GM18868 (cell line): Measurements from ENCODE around the gene ZNF469.

Experiments
- ATAC-seq: cut with Tn5 transposase; IDR thresholded peaks from one replicate; pipeline ENCODE4 v1.9.1; 2021; ENCODE audit warnings: mild to moderate bottlenecking, moderate library complexity; ENCODE audit not compliant: unreplicated experiment

ZNF469 gene

GRCh38 chr16:88347656-88348376, 34.9 kb upstream of the ZNF469 start:
- ATAC-seq, result no peak

DNA sequence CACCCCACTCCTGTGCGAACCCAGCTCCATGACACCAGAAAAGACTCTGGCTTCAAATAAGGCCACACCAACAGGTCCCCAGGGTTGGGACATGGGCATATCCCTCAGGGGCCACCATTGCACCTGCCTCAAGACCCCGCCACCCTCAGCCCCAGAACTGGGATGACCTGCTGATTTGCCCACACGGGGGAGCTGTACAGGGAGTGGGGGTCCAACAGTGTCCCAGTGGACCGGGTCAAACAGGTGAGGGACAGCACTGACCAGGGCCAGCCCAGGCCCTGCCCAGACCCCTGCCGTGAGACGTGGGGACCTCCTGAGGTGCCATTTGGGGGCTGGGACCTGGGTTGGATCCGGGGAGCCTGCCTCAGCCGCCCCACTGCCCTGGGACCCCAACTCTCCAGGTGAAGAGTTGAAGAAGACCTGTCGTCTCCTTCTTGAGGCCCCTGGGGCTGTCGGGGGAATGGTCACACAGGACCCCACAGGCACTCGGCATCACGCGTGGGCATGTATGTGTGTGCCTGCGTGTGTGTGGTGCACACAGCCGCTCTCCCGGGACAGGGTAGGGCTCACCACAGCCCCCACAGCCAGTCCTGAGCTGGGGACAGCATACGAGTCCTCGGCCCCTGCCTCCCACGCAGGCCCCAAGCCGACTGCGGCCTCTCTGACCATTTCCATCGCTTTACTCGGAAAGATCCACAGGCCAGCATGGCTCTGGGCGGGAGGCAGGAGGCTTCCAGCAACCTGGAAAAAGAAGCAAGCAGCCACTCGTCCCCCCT, 34.2 kb upstream of the ZNF469 start:
- ATAC-seq, result no peak

DNA sequence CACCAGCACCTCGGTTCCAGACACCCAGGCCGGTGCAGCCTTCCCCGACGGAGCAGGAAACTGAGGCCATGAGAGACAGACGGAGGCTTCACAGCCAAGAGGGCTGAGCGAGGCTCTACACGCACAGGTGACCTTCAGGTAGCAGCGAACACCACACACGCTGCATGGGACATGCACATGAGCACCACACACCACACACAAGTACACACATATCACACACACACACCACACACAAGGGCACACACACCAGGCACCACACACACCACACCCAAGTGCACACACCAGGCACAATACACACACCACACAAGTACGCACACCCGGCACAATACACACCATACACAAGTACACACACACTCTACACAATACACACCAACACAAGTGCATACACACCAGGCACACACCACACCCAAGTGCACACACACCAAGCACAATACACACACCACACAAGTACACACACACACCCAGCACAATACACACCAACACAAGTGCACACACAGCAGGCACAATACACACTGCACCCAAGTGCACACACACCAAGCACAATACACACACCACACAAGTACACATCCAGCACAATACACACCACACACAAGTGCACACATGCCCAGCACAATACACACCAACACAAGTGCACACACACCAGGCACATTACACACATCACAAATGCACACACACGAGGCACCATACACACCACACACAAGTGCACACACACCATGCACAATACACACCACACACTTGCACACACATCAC, 33.4 kb upstream of the ZNF469 start:
- ATAC-seq, result no peak

GRCh38 chr16:88349903-88350900, 32.6 kb upstream of the ZNF469 start:
- no peak for ATAC-seq

DNA sequence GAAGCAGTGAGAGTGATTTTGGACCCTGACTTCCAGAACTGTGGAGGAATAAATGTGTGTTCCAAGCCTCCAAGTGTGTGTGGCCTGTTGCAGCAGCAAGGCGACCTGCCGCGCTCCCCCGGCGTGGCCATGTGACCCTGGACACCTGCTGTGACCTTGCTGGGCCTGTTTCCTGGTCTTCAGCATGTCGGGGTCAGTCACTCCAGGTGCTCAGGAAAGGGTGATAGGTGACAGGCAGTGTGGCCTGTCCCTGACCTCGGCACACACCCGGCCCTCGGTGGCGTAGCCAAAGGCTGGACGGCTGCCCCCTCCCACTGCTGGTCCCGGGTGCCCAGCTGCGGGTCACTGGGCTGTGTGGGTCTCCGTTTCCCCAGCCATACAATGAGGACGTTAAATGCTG, 31.8 kb upstream of the ZNF469 start:
- no peak for ATAC-seq

- ATAC-seq, result no peak
These were observed 31.2 kb upstream of the ZNF469 start for GRCh38 chr16:88351491-88352101.

DNA sequence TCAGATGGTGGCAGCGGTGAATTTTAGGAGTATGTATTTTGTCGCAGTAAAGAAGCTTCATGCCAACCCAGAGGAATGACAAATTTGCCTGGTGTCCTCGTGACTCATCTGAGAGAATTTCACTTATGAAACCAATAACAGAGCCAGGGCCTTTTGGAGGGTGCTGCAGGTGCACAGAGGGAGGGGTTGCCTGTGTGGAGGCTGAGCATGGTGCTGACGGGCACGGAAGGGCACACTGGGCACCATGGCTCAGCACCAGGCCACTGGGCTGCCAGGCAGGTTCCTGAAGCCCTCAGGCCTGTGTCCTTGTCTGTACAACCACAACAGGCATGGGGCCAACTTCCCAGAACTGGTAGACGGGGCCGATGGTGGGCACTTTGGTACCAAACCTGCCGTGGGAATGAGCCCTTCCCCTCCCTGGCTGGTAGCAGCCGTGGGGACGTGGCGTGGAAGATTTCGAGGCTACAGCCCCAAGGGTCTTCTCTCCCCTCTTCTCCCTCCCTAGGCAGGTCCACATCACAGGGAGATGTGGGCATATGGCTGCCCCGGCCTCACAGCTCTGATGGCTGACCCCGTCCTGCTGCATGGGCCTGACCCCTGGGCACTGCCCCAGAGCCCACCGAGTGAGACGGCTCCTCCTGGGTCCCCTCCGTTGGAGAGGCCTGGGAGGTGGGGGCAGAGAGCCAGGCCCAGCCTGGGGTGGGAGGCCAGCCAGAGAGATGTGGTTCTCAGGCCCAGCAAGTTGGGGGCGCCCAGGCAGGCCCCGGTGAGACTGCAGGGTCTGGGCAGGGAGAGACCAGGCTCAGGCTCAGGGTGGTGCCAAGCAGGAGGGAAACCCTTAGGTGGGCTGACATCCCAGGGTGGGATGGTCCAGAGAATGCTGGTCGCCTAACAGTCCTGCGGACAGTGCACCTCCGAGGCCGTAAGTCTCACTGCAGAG, 30.2 kb upstream of the ZNF469 start:
- no peak for ATAC-seq

- ATAC-seq, result no peak
These were observed 29.5 kb upstream of the ZNF469 start for GRCh38 chr16:88353232-88353631.

- ATAC-seq, result no peak
These were observed 29.1 kb upstream of the ZNF469 start for GRCh38 chr16:88353691-88354090.

DNA sequence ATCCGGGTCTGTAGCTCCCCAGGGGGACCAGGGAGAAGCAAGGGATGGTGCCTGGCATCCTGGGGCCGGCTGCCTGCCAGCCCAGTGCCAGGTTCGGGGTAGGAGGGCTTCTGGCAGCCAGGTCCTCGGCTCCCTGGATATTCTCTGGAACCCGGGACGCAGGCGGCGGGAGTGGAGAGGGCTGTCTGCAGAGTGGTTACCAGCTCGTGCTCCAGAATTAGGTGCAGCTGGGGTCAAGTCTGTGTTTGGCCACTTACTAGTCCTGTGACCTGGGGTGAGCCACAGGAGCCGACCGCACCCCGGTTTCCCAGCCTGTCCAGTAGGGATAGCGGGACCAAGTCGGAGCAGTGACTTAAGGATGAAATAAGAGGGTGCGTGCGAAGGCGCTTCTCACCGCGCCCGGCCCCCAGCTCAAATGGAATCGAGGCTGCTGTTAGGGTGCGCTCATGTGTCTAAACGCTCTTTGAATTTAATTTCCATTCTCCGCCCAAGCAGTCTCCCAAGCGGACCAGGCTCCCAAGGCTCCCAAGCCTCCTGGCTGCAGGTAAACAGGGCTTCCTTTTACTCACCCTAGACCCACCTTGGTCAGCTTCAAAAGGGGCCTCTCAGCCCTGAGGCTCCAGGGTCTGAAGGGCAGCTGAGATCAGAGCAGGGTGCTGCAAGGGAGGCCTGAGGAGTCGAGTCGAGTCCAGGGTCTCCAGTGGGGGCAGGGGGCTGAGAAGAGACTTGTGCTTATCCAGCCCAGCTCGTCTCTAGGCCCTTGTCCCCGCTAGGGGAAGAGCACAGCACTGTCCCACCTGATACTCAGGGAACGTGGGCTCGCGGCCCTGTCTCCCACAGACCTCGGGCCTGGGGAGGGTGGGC, 28.3 kb upstream of the ZNF469 start:
- ATAC-seq, result no peak

- no peak for ATAC-seq
These were observed 27.7 kb upstream of the ZNF469 start for GRCh38 chr16:88355093-88355388.

DNA sequence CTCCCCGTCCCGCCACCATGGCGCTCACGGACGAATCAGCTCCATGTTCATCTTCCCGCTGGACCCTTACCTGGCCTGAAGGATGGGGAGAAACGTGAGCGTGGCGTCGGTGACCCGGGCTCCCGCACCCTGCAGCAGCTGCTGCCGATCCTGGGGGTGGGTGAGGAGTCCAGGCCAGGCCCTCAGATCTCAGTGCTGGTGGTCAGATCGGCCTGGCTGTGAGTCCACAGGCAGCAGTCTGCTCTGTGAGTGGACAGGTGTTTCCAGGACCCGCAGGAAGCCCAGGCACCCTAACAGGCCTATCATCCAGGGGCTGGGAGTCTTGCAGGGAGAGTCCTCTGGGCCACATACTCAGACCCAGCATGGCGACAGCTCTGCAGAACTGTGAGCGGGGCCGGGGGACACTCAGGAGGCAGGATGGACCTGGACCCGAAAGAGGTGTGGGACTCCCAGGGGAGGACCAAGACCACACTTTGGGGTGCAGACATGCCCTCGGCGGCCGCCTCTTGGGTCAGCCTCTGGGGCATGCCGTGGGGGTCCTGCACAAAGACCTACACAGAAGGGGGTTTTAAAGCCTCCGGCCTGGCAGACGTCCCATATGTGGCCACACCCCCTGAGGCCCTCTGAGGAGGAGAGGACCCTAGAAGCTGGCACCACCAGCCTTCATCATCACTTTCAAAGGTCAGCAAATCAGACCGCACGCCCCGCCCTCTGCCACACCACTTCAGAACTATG, 27.2 kb upstream of the ZNF469 start:
- no peak for ATAC-seq

DNA sequence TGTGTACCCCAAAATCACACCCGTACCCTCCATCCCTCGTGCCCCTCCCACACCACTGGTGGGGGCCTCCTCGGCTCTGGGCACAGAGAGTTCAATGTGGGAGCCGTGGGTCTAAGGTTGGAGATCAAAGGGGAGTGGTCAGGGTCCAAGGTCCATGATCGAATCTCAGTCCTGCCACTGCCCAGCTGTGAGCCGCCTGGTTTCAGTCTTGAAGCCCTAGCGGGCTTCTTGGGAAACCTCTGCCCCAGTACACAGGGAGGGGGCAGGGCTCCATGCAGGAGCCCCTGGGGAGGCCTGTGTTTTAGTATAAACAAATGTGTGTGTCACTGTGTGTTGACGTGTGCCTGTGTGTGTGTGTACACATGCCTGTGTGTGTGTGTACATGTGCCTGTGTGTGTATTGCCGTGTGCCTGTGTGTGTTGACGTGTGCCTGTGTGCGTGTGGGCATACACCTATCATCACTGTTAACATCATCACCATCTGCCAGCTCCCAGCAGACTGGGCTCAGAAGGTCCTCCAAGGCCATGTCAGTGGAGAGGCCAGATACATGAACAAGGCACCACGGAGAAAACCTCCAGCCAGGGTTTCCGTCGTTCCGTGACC, 26.5 kb upstream of the ZNF469 start:
- no peak for ATAC-seq

GRCh38 chr16:88356727-88357199, 26.0 kb upstream of the ZNF469 start:
- no peak for ATAC-seq

DNA sequence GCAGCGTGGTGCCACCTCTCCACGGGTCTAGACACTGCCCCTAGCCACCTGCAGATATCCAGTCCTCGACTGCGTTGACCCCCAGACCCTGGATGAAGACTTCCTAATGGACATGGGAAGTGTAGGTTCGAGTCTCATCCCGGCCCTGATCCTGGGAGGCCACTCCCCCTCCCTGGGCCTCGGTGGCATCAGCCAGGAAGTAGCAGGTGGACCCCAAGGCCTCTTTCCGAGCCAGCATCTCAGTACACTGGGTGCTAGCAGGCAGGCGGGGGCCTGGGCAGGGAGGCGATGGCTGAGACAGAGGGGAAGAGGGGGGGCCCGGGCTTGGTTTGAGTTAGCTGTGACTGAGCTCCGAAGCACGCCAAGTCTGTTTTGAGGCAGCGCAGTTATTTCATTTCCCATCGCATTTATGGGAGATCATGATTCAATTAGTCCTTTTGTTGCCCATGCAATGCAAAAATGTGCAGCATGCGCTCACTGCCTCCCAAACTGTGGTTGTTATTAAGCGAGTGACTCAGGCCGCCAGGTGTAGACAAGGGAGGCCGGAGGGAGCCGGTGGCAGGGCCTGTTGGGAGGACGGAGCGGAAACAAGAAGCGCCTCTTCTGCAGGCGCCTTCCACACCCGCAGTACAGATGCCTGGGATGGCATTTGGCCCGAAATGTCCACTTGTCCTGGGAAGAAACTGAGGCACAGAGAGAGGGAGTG, 25.3 kb upstream of the ZNF469 start:
- no peak for ATAC-seq

DNA sequence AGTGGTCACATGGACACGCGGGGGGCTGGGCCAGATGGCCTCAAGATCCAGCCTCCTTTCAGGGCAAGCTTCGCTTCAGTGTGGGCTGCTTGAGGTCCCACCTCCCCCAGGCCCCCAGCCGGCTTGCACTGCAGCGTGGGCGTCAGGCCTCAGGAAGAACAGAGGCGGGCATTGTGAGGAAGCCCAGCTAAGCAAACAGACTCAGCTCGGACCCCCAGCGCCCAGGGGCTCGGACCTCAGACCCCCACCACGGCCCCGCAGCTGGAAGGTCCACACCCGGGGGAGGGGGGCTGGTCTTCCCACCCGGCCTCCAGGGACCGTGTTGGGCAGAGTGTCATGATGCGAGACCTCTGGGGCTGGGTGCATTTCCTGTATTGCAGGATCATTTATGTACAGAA, 24.7 kb upstream of the ZNF469 start:
- ATAC-seq, result no peak
